GM06990 (cell line): ENCODE measurements around the gene ALPP.
"Not testable (repeated sequence)": the region's sequence is repeated elsewhere in the genome, so short reads cannot be mapped to it uniquely, and the experiment has no call there.

Experiments used
- DNase-seq: peaks from one replicate; pipeline ENCODE4 v3.0.0-alpha.2; 2011; ENCODE audit not compliant: insufficient read length; ENCODE audit errors: extremely low read depth
- H3K27me3 ChIP-seq: replicated peaks from 2 replicates; pipeline ENCODE4 v1.6.0; 2011; ENCODE audit warnings: low read length; ENCODE audit not compliant: control insufficient read depth, insufficient read depth
- H3K36me3 ChIP-seq: 2 replicates; pipeline ENCODE4 v1.5.1; 2011; ENCODE audit warnings: low read length; ENCODE audit not compliant: control insufficient read depth, insufficient read depth
- H3K4me3 ChIP-seq: replicated peaks from 2 replicates; pipeline ENCODE4 v1.5.1; 2011; ENCODE audit warnings: low read depth, mild to moderate bottlenecking, control low read depth, low read length
- TF ChIP-seq, protein P1 (sequence below): IDR thresholded peaks from 2 replicates; pipeline ENCODE4 v1.5.1; 2011; ENCODE audit warnings: low read length, control low read depth, mild to moderate bottlenecking, inconsistent platforms; ENCODE audit not compliant: insufficient read depth, poor library complexity, severe bottlenecking

ALPP gene

DNA sequence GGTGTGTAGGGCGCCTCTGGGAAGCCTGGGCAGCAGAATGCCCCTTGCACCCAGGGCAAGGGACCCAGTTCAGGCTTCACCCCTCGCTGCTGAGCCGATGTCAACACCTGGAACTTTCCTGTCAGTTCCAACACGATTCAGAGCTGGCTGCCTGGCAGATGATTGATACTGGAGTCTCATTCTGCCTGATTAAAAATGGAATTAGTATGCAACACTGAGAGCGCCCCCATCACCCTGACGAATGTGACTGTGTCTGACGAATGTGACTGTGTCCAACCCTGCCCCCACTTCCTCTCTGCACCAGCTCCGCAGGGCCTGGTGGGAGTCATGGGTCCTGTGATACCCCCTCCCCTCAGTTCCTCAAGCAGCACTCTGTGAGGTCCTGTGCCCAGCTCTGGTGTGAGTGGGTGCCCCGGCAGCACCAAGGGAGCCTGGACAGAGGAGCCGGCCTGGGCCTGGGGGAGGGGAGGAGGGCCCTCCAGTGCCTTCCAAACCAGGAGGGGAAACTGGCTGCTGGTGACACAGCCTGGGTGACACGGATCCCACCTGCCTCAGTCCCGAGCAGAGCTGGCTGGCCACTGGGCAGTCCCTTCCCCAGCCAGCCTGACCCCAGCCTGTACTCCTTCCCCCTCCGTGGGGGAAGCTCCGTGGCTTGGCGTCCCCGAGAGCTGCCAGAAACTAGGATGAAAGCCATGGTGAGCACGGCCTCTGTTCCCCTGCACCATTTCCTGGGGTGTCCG, 41.4 kb upstream of the ALPP start:
- TF ChIP-seq, protein P1, sequence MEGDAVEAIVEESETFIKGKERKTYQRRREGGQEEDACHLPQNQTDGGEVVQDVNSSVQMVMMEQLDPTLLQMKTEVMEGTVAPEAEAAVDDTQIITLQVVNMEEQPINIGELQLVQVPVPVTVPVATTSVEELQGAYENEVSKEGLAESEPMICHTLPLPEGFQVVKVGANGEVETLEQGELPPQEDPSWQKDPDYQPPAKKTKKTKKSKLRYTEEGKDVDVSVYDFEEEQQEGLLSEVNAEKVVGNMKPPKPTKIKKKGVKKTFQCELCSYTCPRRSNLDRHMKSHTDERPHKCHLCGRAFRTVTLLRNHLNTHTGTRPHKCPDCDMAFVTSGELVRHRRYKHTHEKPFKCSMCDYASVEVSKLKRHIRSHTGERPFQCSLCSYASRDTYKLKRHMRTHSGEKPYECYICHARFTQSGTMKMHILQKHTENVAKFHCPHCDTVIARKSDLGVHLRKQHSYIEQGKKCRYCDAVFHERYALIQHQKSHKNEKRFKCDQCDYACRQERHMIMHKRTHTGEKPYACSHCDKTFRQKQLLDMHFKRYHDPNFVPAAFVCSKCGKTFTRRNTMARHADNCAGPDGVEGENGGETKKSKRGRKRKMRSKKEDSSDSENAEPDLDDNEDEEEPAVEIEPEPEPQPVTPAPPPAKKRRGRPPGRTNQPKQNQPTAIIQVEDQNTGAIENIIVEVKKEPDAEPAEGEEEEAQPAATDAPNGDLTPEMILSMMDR, result no peak

DNA sequence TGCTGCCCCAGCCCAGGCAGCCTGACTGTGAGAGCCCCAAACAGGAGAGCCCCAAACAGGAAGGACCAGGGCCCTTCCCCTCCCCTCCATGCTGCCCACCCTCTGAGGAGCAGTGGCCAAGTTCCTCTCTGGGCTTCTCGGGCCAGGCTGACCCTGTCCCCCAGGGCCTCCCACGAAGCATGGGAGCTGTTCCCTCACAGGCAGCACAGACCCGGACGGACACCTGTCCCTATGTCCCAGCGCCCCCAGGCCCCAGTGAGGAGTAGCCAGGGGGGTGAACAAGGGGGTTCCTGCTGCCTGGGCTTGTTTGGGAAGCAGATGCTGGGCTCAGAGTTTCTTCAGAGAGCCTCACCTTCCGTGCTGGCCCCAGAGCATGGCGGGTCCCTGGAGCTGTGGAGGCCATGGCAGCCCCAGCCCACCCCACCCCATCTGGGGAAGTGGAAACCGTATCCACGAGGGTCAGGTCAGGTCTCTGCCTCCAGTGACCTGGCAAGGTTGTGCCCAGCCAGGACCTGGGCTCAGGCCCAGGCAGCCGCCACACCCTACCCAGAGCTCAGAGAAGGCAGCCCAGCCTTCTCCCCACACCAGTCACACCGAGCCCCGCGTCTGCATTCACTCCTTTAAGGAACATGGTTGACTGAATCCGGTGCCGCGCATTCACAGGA, 40.3 kb upstream of the ALPP start:
- not testable (repeated sequence) for H3K27me3 ChIP-seq, DNase-seq, H3K4me3 ChIP-seq, H3K36me3 ChIP-seq

More for the DNA sequence above, 41.4 kb upstream of the ALPP start:
- no peak for DNase-seq
- Histone ChIP-seq H3K4me3 (no peak overlapping the region), H3K27me3 (no peaks in the 10 kb centered on the region), H3K36me3 (peaks cover 1% of the 10 kb centered on the region)

DNA sequence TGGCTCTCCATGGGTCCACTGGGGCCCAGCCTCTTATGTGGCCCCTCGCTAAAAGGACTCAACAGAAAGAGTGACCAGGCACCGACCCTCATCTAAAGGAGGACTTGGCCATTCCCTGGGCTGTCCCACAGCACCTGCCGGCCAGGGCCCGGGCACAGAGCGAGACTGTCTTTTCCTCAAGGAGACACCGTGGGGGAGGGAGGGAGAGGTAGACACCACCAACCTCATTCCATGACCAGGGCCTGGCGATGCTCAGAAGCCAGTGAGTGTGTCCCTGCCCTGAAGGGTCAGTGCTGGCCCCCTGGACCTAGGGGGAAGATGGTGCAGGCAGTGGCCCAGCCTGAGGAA, 39.8 kb upstream of the ALPP start:
- H3K27me3 ChIP-seq, result no peaks in the 10 kb centered on the region
- DNase-seq, result no peak
- peaks cover 1% of the 10 kb centered on the region for H3K36me3 ChIP-seq
- H3K4me3 ChIP-seq, result no peak overlapping the region
- TF ChIP-seq, protein P1, result no peak

DNA sequence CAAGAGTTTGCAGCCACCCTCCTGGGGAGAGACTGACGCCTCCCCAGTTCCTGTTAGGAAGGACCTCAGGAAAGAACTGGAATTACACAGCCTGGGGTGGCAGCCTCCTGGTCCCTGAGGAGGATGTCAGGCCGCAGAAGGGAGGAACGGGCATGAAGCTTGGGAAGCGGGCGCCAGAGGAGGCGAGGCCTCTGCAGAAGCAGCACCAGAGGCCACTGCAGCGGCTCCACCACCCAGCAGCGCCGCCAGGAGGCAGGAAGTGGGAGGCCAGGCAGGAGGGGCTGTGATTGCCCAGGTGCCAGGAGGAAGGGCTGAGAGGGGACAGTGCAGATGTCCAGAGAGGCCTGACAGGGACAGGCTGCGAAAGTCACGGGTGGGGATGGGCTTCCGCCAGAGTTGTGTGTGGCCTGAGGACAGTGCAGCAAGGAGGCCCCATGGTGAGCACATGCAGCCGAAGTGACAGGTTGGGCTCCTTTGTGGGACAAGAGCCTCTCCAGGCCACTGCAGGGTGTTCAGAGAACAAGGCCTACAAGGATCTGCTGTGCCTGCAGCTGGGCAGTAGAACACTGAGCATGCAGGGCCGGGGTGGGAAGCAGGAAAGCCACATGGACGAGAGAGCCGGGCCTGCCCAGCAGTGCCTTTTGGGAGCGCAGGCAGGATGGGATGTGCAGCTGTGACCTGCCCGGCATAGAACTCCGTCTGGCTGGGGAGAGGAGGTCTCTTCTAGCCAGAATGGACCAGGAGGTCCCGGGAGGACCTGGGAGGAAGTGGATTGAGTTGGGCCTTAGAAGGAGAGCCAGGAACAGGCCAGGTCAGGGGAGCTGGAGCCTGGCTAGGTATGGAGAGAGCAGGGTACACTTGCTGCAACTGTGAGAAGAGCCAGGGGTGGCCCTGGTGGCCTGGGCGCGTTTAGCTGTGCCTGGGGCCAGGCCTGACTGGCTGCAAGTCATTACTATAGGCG, 39.1 kb upstream of the ALPP start:
- Histone ChIP-seq H3K27me3 (no peaks in the 10 kb centered on the region), H3K36me3 (peaks cover 1% of the 10 kb centered on the region), H3K4me3 (no peak overlapping the region)
- TF ChIP-seq, protein P1, result no peak
- no peak for DNase-seq

DNA sequence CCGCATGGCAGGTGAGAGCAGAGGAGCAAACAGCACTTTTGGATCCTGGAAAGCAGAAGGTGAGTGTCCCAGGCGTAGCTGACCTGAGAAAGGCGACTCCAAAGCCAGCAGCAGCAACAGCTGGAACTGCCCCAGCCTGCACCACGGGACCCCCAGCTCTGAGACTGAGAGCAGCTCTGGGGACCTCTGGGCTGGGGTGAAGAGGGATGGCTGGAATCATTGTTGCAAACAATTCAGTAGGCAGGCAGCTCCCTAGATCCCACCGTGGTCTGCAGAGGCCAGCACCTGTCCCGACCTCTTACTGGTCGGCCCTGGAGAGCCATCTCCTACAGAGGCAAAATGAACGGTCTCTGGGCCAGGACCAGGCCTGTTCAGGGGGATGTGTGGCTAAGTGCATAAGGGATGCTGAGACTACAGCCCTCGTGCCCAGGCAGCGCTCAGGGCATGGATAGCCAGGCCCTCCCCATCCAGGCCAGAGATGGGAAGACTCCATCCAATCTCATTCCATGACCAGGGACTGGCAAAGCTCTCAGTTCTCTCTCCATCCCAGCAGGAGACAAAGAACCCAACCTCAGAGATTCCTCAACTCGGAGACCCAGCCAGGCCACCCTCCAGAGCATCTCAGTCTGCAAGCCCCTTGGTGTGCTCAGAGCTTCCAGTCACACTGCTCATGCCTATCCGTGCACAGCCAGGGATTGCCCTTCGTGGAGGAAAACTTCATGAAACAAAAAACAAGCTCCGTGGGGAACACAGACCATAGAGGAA, 38.2 kb upstream of the ALPP start:
- Histone ChIP-seq H3K36me3 (peaks cover 1% of the 10 kb centered on the region), H3K4me3 (no peak overlapping the region), H3K27me3 (no peaks in the 10 kb centered on the region)
- no peak for DNase-seq
- TF ChIP-seq, protein P1, result no peak
